ENCODE results near the gene UBL4A. TPM values are rescaled to one million over a fixed set of nuclear protein-coding genes. Genes with fewer than 3 reads are reported as not detected.

The UBL4A gene
- total and polyA plus RNA-seq, 12 donors, result 33.1 to 69.4 (median 49.5) TPM

DNA sequence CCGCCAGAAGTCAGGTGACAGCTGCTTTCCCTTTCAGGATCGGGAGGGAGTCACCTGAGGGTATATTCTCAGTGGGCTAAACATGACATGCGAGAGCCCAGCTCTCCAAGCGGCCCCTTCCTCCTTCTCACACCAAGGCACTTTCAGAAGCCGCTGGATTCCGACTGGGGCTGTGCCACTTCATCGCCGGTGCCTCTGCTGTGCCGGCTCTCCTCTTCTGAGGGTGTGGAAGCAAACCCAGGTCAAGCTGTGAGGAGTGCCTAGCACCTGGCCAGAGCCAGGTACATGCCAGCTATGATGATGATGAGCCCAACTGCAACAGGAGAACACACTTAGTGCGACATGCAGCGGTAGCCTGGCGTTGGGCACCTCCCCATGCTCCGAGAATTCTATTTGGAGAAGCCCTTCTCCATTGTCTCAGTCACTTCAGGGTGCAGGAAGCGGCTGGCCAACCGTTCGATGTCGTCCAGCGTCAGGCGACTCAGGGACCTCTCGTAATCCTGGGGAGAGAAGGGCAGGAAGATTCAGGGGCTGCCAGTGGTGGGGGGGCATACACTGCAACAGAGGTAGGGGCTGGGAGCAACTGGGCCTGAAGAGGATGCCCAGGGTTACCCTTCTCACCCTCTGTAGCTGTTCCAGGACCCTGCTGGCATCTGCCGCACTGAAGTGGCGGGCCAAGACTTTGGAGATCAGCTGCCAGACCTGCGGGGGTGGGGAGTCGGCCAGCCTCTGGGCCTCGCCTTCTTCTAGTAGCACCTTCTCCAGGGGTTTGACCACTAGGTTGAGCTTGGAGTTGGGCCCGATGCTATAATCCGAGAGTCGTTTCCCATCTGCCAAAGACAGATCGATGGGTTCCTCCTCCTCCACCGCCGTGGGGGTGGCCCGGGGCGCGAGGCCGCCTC, 1.0 kb downstream of the UBL4A start:
- Histone ChIP-seq H3K4me1 (peaks cover 0 to 39% (median 27%) of the 10 kb centered on the region in 9 donors), H3K27me3 (no peaks in the 10 kb centered on the region), H3K9me3 (peaks cover 0 to under 1% (median 0%) of the 10 kb centered on the region in 11 donors), H3K36me3 (peaks cover 0 to 25% (median 0%) of the 10 kb centered on the region in 9 donors), H3K4me3 (peak overlapping the region; percentile 53 to 85 (median 67)), H3K27ac (peak overlapping the region; percentile 81 to 95 (median 89))
- ATAC-seq, result no peak
- 34 to 35% methylated on average over 31 to 35 of the region's 35 CpGs for WGBS, 2 donors
- DNase-seq, result no peak
- TF ChIP-seq, protein P1, sequence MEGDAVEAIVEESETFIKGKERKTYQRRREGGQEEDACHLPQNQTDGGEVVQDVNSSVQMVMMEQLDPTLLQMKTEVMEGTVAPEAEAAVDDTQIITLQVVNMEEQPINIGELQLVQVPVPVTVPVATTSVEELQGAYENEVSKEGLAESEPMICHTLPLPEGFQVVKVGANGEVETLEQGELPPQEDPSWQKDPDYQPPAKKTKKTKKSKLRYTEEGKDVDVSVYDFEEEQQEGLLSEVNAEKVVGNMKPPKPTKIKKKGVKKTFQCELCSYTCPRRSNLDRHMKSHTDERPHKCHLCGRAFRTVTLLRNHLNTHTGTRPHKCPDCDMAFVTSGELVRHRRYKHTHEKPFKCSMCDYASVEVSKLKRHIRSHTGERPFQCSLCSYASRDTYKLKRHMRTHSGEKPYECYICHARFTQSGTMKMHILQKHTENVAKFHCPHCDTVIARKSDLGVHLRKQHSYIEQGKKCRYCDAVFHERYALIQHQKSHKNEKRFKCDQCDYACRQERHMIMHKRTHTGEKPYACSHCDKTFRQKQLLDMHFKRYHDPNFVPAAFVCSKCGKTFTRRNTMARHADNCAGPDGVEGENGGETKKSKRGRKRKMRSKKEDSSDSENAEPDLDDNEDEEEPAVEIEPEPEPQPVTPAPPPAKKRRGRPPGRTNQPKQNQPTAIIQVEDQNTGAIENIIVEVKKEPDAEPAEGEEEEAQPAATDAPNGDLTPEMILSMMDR (IDR thresholded peaks at IDR 0.05), result no peak
- intact Hi-C loops (cut with DNase I), result no loop called here

DNA sequence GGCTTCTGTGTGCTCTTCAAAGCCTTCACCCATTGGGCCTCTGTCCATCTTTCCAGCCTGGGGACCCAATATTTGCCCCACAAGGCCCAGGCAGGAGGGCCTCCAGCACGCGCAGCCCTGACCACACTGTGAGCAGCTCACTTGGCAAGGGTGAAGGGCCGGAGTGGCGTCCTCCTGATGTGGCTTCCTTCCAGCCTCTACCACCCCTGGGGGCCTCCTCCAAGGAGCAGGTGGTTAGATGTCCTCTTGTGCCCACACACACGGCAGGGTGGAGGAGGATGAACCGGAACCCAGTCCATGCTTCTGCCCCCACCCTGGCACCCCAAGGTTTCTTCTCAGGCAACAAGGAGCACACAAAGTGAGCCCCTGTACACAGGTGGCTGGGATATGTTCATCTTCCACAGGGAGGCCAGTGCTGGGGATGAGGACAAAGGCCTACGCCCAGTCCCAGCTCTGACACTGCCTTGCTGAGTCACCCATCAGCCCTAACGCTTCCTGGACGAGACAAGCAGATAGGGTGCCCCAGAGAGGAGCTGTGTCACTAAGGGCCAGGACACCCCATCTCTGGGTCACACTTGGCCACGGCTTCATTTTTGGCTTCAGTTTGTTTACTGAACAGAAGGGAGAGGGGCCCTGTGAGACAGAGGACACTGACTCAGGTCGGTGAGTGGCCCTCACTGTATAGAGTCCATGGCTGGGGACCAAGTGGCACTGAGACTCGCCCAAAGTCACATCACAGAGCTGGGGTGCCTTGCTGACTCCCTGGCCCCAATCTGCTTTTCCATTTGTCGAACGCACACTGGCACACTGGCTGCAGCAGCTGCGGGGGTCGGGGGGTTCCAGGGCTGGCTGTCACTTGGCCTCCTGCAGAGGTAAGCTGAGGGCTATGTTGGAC, 1.9 kb downstream of the UBL4A start:
- WGBS, 2 donors, result 59 to 66% methylated on average over 14 to 16 of the region's 16 CpGs
- TF ChIP-seq, protein P1 (IDR thresholded peaks at IDR 0.05), result no peak
- H3K4me1 ChIP-seq, result peaks cover 0 to 38% (median 24%) of the 10 kb centered on the region in 9 donors
- no peaks in the 10 kb centered on the region for H3K27me3 ChIP-seq
- peak overlapping the region in 7 of 10 donors; percentile 5 to 93 (median 29) for H3K27ac ChIP-seq
- ATAC-seq (peak in 3 of 8 donors; percentile 11 to 39 (median 27)), DNase-seq (no peak)
- H3K9me3 ChIP-seq, result no peaks in the 10 kb centered on the region
- H3K4me3 ChIP-seq, result no peak overlapping the region
- intact Hi-C loops (cut with DNase I), result no loop called here
- peaks cover 0 to 25% (median 0%) of the 10 kb centered on the region in 9 donors for H3K36me3 ChIP-seq

DNA sequence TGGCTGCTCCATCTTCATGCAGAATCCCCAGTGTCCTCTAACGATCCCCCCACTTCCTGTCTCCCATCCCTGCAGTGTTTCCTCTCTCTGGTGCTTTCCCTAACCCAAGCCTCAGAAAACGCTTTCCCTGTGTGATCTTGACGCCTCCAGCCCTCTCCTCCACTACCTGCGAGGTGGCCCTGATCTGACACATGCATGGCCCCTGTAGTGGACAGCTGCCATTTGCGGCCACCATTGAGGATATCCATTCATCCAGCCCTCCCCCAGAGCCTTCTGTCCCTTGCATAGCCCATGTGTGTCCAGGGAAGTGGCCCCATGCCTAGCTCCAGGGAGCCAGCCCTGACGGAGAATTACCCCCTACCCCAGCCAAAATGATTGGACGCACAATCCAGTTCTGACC, 3.1 kb downstream of the UBL4A start:
- WGBS, 2 donors, result 74 to 76% methylated on average over 7 of the region's 7 CpGs
- no peak overlapping the region for H3K27ac ChIP-seq
- no peak for DNase-seq

More for the DNA sequence above, 3.1 kb downstream of the UBL4A start:
- intact Hi-C loops (cut with DNase I), result no loop called here
- Histone ChIP-seq H3K9me3 (no peaks in the 10 kb centered on the region), H3K27me3 (no peaks in the 10 kb centered on the region), H3K4me3 (no peak overlapping the region), H3K4me1 (peaks cover 0 to 34% (median 18%) of the 10 kb centered on the region in 9 donors), H3K36me3 (peaks cover 0 to 24% (median 0%) of the 10 kb centered on the region in 9 donors)
- ATAC-seq, result no peak
- TF ChIP-seq, protein P1 (IDR thresholded peaks at IDR 0.05), result no peak
